ENCODE measurements around the gene ZCWPW2. TPM values are rescaled to one million over a fixed set of nuclear protein-coding genes. Genes with fewer than 3 reads are reported as not detected.

The ZCWPW2 gene
- 0.12 TPM in 1 of 2 replicates, not detected in the other for total RNA-seq

DNA sequence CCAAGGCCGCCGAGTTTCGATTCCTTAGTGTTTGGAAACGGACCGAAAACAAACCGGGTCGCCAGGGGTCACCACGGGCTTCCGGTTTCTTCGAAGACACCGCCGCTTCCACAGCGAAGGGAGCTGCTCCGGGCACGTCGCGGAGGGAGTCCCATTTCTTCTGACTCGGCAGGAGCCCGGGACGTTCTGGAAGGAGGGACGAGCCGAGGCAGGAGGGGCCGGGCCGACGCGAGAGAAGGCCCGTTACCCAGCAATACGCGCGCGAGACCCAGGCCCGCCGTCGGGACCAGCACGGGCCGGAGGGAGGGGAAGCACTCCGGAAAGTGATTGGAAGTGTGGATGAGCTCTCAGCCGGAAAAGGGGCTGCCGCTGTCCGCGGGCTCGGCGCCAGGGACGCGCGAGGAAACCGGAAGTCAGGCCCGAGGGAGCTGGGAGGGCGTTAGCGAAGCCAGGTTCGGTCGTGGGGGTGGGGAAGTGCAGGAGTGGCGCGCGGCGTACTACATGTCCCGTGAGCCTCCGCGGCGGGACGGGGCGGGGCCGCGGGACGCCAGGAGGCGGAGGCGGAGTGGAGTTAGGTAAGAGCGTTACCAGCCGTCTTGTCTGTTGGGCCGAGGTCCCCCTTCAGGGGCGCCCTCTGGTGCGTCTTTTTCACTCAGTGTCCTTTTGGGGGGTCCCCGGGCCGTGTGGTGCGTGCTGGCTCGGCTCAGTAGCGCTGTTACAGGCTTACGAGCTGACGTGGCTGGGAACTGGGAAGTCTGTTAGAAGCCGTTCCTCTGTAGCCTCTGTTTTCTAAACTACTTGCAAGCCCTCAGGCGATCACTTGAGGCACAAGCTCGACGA is at the start of gene ZCWPW2, which contains the start of gene AZI2:
TSS of gene ZCWPW2 (plus strand) at position 93 of the 840 bp plus-strand sequence. CDS start 64,348 bp downstream, outside the sequence.
TSS of gene AZI2 (minus strand) at position 196 of the 840 bp plus-strand sequence. CDS start 8,207 bp downstream, outside the sequence.
- intact Hi-C loops (cut with micrococcal nuclease): loop anchor here (1.0 to 2.0 kb wide), 9 partner anchors 23 to 980 kb away; partner anchors contain the start of genes CMC1, NEK10 and SLC4A7

- intact Hi-C loops (cut with micrococcal nuclease): no loop called here
Observed at GRCh38 chr3:28299705-28300104, 48.8 kb upstream of the ZCWPW2 start.

DNA sequence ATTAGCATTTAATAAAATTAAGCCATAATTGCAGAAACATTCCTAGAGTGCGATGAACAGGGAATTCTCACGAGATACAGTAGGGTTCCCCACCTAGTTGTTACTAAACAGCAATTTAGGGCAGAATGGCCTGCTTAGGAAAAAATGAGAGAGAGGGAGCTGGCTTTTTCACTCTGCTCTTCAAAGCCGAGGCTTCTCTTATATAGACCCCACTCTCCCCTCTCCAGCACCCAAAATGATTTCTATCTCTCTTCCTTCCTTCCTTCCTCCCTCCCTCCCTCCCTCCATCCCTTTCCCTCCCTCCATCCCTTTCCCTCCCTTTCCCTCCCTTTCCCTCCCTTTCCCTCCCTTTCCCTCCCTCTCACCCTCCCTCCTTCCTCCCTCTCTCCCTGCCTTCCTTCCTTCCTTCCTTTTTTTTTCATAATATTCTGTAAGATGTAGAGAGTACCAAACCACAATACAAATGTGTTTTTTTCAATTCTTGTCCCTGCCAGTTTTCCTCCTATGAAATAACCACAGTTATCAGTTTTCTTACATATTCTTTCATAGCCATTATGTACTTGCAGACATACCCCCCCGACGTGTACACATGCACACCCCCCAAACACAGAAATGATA is 48.1 kb upstream of the ZCWPW2 start:
- intact Hi-C loops (cut with micrococcal nuclease): no loop called here

GRCh38 chr3:28301688-28302087 is 46.8 kb upstream of the ZCWPW2 start:
- intact Hi-C loops (cut with micrococcal nuclease): no loop called here

DNA sequence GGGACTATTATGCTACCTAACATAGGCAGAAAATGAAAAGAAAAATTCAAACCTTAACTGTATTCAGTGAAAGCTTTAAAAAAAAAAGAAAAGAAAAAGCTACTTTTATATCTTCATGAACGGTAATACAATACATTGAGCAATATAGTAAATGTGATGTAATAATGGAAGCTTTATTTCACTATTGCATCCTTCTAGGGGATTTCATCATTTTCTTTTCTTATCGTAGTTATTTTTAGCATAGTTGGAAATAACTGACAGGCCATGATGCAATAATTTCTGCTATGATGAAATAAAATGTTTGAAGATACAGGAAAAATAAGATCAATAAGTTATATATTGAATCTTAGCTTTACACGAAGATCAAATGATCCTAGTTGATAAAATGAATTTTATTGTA is 40.3 kb upstream of the ZCWPW2 start:
- intact Hi-C loops (cut with micrococcal nuclease): no loop called here

- intact Hi-C loops (cut with micrococcal nuclease): no loop called here
Observed at GRCh38 chr3:28315711-28316110, 32.8 kb upstream of the ZCWPW2 start.

DNA sequence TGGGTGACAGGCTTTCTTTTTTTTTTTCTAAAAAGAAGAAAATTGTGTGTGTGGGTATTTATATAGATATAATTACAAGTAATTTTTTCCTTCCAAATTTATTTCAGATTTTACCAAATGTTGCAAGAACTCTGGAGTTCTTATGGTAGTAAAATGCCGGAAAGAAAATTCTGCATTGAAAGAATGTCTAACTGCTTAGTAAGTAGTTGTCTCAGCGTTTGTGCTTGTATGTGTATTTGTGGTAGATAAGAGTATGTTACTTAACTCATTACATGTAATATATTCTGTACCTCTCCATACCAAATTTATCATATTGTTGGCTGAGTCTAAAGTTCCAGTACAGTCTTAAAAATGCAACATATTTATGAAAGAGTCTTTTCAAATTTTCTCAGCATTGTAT is 32.3 kb upstream of the ZCWPW2 start:
- intact Hi-C loops (cut with micrococcal nuclease): no loop called here

GRCh38 chr3:28317438-28318022 is 31.0 kb upstream of the ZCWPW2 start:
- intact Hi-C loops (cut with micrococcal nuclease): loop anchor here (1.0 kb wide), 3 partner anchors 9 to 605 kb away; partner anchors contain the start of gene EOMES

DNA sequence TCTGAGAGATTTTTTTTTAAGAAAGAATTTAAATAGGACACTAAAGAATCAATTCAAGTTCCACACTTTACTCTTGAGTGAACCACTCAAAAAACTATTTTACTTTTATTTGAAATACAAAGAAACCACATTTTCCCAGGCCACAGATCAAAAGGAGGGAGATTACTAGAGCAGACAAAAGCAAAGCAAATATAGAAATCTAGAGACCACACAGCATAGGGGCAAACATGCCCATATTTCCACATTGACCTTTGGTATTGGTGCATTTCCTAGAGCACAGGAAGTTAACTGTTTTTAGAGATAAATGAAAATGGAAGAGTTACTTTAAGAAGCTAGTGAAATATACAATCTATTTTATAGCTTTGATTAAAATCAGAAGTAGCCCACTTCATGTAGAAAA is 27.5 kb upstream of the ZCWPW2 start:
- intact Hi-C loops (cut with micrococcal nuclease): no loop called here

- intact Hi-C loops (cut with micrococcal nuclease): no loop called here
Observed at GRCh38 chr3:28322464-28322863, 26.1 kb upstream of the ZCWPW2 start.

DNA sequence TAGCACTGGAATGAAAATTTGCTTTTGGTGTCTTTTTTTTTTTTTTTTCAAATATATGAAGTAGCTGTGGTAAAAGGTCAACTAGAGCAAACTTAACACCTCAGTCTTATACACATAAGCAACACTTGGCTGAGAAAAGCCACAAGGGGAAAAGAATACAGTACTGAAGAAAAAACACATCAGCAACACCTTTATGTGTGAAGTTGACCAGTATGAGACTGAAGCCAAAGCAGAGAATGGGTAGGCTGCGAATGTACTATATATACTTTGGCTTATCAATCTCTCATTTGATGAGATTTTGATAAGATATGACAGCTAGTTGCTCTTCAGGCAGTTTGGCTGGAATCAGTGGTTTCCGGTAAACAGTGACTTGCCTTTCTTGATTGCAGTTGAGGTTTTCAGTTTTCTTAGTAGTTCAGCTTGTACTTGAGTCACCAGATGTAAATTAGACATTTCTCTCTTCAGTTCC is 22.0 kb upstream of the ZCWPW2 start:
- intact Hi-C loops (cut with micrococcal nuclease): loop anchor here (1.0 to 5.0 kb wide), 10 partner anchors 9 to 844 kb away; partner anchors contain the start of genes AZI2, CMC1, SLC4A7 and ZCWPW2

DNA sequence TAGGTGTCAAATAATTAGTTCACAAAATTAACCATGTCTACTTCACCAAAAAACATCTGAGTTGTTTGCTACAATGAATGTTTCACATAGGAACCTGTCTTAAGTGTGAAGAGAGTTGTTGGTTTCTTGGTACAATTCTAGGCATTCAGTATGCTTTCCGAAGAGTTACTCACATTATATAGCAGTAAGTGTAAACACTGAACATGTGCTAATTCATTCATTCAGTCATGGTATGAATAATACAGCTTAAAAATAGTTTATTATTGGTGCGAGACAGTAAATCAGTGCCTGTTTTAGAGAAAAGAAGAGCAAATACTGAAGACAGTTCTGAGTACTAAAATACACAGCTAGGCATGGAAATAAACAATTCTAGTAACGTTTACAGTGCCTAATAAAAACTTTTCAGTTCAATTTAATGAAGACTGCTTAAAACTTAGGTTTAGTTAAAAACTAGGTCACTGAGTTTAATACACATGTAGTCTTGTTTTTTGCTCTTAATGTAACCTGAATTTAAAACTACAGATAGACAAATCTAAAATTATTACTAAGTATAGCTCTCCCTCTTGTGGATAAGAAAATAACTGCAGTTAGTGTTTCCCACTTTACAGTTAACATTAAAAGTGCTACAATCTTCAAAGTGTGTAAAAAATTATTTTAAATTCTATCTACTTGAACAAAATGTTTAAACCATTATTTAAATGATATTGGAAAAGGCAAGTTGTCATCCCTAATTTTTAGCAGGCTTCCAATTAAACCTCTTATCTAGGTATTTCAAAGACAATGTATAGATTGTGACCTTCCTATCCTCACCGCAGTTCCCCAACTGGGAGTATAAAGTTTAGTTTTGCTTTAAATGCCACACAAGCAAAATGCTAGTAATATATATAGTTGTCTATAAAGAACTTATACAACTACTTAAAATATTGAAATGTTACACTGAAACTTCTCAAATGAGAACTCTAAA is 20.1 kb upstream of the ZCWPW2 start:
- intact Hi-C loops (cut with micrococcal nuclease): loop anchor here (1.0 to 5.0 kb wide), 12 partner anchors 34 to 1194 kb away; partner anchors contain the start of genes EOMES and SLC4A7

GRCh38 chr3:28334552-28334951 is 14.0 kb upstream of the ZCWPW2 start:
- intact Hi-C loops (cut with micrococcal nuclease): no loop called here

DNA sequence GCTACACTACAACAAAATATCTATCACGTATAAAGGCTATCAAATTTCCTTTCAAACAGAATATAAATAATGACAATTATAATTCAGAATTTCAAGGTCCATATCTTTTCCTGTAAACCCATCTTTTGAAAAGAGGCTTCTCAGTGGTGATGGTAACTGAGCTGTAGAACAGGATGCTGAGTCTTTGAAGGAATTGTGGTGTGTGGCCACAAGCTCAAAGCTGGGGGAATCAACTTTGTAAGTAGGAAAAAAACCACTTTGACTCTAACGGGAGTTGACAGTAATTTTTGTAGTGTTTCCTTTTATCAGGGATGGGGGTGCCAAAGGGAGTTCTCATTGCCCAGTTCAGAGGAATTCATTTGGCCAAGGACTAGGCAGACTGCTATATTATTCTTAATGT is 13.3 kb upstream of the ZCWPW2 start:
- intact Hi-C loops (cut with micrococcal nuclease): no loop called here

GRCh38 chr3:28337230-28337629 is 11.3 kb upstream of the ZCWPW2 start:
- intact Hi-C loops (cut with micrococcal nuclease): loop anchor here (1.0 kb wide), 1 partner anchor 10 kb away; no protein-coding TSS in a partner anchor

GRCh38 chr3:28343144-28343543 is 5.4 kb upstream of the ZCWPW2 start:
- intact Hi-C loops (cut with micrococcal nuclease): no loop called here

DNA sequence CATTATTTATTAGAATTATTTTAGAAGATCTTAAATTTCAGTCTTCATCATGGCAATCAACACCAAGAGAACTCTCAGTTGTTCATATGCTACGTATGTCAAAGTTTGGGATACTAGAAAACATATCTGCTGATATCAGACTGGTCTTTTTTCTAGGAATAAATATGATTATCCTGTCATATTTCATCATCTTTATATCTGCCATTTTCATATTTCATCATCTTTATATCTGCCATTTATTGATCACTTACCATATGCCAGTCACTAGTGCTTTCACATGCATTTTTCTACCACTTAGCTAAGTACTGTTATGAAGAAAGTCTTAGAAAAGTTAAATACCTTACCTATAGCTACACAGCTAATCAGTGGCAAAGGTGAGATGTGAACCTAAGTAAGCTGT is 2.8 kb upstream of the ZCWPW2 start:
- intact Hi-C loops (cut with micrococcal nuclease): no loop called here

DNA sequence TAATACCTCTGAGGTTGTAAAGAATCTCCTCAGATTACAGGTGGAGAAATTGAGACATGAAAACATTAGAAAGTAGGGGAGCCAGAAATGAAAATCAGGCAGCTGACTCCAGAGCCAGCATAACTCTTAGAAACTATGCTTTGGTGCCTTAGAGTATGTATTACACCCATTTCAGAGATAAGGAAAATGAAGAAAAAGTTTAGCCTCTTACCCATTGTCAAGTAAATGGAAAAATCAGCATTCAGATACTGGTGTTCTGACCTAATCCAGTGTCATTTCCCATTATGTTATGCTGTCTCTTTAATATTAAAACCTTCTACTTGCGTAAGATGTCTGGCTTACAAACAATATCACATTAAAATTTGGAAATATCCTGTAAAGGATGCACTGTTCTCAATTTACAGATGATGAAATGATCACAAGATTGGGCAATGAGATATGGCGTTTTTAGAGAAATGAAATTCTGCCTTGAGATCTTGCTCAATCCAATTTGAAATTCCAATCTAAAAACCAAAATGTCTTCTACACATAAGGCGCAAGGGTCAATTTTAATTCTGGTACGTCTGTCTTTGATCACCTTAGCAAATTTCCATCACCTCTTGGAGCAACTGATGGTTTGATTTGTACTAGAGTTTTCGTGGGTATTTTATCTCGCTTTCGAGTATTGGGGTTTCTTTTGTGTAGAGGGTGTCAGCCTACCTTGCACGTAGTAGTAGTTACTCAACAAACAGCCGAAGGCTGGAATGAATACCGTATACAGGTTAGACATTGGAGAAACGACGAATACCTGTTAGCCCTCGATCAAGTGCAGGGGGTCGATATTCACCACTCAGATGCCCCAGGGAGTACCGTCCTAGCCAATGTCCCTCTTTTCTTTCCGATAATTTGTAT is 902 bp upstream of the ZCWPW2 start:
- intact Hi-C loops (cut with micrococcal nuclease): loop anchor here (1.0 to 2.0 kb wide), 5 partner anchors 10 to 757 kb away; no protein-coding TSS in a partner anchor

- intact Hi-C loops (cut with micrococcal nuclease): loop anchor here (1.0 to 2.0 kb wide), 4 partner anchors 22 to 757 kb away; no protein-coding TSS in a partner anchor
Observed at GRCh38 chr3:28348265-28348628, 274 bp upstream of the ZCWPW2 start.

Data from T-helper 1 cell treated with Interleukin-12 subunit alpha and Interleukin-12 subunit beta and Interleukin-4 antibody, amounts not matched to agents 30 ng/mL and 1 ng/mL, for 36 hours (primary cell).